GM18520 (cell line): ENCODE measurements around the gene KCNA5.

Experiments used
- ATAC-seq: cut with Tn5 transposase; IDR thresholded peaks from one replicate; pipeline ENCODE4 v1.9.1; 2021; ENCODE audit not compliant: unreplicated experiment

Gene KCNA5

GRCh38 chr12:5043589-5044419, at the start of gene KCNA5:
KCNA5 (plus strand) TSS chr12:5043879; CDS start chr12:5044148, 269 bp downstream.
- no peak for ATAC-seq

- no peak for ATAC-seq
These were observed 49.1 kb upstream of the KCNA5 start for GRCh38 chr12:4994622-4995021.

GRCh38 chr12:4996714-4997113, 47.0 kb upstream of the KCNA5 start:
- no peak for ATAC-seq

GRCh38 chr12:4997939-4998338, 45.7 kb upstream of the KCNA5 start:
- ATAC-seq = no peak

GRCh38 chr12:5000204-5000603, 43.5 kb upstream of the KCNA5 start:
- ATAC-seq = no peak

- no peak for ATAC-seq
These were observed 42.9 kb upstream of the KCNA5 start for GRCh38 chr12:5000658-5001385.

GRCh38 chr12:5003025-5003666, 40.5 kb upstream of the KCNA5 start:
- ATAC-seq = no peak

- ATAC-seq = no peak
These were observed 35.0 kb upstream of the KCNA5 start for GRCh38 chr12:5008661-5009060.

- ATAC-seq = no peak
These were observed 33.5 kb upstream of the KCNA5 start for GRCh38 chr12:5010151-5010550.

GRCh38 chr12:5012337-5012736, 31.3 kb upstream of the KCNA5 start:
- ATAC-seq = no peak

- ATAC-seq = no peak
These were observed 30.4 kb upstream of the KCNA5 start for GRCh38 chr12:5013266-5013730.

- no peak for ATAC-seq
These were observed 29.4 kb upstream of the KCNA5 start for GRCh38 chr12:5014269-5014668.

- no peak for ATAC-seq
These were observed 27.8 kb upstream of the KCNA5 start for GRCh38 chr12:5015711-5016492.

- no peak for ATAC-seq
These were observed 27.2 kb upstream of the KCNA5 start for GRCh38 chr12:5016526-5016925.

- no peak for ATAC-seq
These were observed 25.9 kb upstream of the KCNA5 start for GRCh38 chr12:5017638-5018348.

- no peak for ATAC-seq
These were observed 25.0 kb upstream of the KCNA5 start for GRCh38 chr12:5018677-5019076.

- no peak for ATAC-seq
These were observed 21.7 kb upstream of the KCNA5 start for GRCh38 chr12:5022025-5022424.

GRCh38 chr12:5022465-5023061, 21.1 kb upstream of the KCNA5 start:
- ATAC-seq = no peak

- ATAC-seq = no peak
These were observed 19.8 kb upstream of the KCNA5 start for GRCh38 chr12:5023842-5024241.
